PC-3 (cell line): Measurements from ENCODE around the gene HOXD11.

ENCODE experiments used
- CTCF ChIP-seq: fragments of 300-600 bp; sonication (generic); conservative IDR thresholded peaks from 2 replicates; pipeline ENCODE4 v1.5.1; 2017; ENCODE audit warnings: antibody characterized with exemption, low read depth, mild to moderate bottlenecking, low read length
- EZH2 ChIP-seq: fragments of 300-600 bp; sonication (generic); IDR thresholded peaks from one replicate; pipeline ENCODE4 v1.6.1; 2017; ENCODE audit warnings: antibody characterized with exemption, mild to moderate bottlenecking, low read length; ENCODE audit not compliant: unreplicated experiment

GRCh38 chr2:176111309-176111663 is 4.2 kb downstream of the HOXD11 start:
- TF ChIP-seq CTCF, result peak; percentile 91
- no peak for TF ChIP-seq EZH2
